ENCODE measurements around the gene MRPL11.
A peak's percentile ranks its signal among the peaks of the same experiment; 100 is the strongest.
"Not testable (repeated sequence)": the region's sequence is repeated elsewhere in the genome, so short reads cannot be mapped to it uniquely, and the experiment has no call there.

Gene MRPL11

DNA sequence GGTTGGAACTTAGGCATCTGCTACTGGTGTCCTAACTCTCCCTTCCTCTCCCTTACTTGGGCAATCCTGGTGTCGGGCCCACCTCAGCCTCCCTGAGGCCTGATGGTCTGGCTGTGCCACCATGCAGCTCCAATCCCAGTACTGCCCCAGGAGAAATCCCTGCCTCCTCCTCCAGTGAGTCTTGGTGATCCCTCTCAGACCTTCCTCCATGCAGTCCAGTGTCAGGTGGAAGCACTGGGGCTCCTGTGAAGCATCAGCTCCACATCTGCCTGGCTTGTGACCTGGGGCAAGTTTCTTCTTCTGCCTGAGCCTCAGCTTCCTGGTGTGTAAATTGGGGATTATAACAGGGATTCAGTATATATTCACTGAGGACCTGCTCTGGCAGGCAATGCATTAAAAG, 26.3 kb upstream of the MRPL11 start:
- no peak for TF ChIP-seq EZH2phosphoT487 (conservative IDR thresholded peaks at IDR 0.05; ENCODE audit: low read length)
- TF ChIP-seq, protein P1, sequence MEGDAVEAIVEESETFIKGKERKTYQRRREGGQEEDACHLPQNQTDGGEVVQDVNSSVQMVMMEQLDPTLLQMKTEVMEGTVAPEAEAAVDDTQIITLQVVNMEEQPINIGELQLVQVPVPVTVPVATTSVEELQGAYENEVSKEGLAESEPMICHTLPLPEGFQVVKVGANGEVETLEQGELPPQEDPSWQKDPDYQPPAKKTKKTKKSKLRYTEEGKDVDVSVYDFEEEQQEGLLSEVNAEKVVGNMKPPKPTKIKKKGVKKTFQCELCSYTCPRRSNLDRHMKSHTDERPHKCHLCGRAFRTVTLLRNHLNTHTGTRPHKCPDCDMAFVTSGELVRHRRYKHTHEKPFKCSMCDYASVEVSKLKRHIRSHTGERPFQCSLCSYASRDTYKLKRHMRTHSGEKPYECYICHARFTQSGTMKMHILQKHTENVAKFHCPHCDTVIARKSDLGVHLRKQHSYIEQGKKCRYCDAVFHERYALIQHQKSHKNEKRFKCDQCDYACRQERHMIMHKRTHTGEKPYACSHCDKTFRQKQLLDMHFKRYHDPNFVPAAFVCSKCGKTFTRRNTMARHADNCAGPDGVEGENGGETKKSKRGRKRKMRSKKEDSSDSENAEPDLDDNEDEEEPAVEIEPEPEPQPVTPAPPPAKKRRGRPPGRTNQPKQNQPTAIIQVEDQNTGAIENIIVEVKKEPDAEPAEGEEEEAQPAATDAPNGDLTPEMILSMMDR (IDR thresholded peaks at IDR 0.05; ENCODE audit: insufficient read depth, low read length, poor library complexity, severe bottlenecking) = no peak
- H3F3A ChIP-seq (ENCODE audit: insufficient read depth) = peaks cover 10% of the 10 kb centered on the region
- H2AFZ ChIP-seq (ENCODE audit: low read depth, low read length, severe bottlenecking) = no peak overlapping the region
- no peaks in the 10 kb centered on the region for H3K9me3 ChIP-seq (ENCODE audit: insufficient read depth, low read length)
- H3K4me2 ChIP-seq (ENCODE audit: low read depth, low read length, poor library complexity, severe bottlenecking) = peak overlapping the region; percentile 70
- H3K27me3 ChIP-seq (ENCODE audit: low read length) = no peaks in the 10 kb centered on the region
- H3K9ac ChIP-seq (ENCODE audit: low read length) = no peak overlapping the region
- H4K20me1 ChIP-seq (ENCODE audit: low read depth, low read length) = no peaks in the 10 kb centered on the region
- H3K27ac ChIP-seq (ENCODE audit: low read depth, low read length) = no peak overlapping the region
- no peaks in the 10 kb centered on the region for H3K36me3 ChIP-seq (ENCODE audit: low read length)
- no peaks in the 10 kb centered on the region for H3K79me2 ChIP-seq (ENCODE audit: insufficient read depth, low read length)
- no peaks in the 10 kb centered on the region for H3K9me2 ChIP-seq (replicated peaks; ENCODE audit: insufficient read depth, low read length)
- H3K4me3 ChIP-seq (ENCODE audit: insufficient read depth, low read length, poor library complexity, severe bottlenecking) = no peak overlapping the region

DNA sequence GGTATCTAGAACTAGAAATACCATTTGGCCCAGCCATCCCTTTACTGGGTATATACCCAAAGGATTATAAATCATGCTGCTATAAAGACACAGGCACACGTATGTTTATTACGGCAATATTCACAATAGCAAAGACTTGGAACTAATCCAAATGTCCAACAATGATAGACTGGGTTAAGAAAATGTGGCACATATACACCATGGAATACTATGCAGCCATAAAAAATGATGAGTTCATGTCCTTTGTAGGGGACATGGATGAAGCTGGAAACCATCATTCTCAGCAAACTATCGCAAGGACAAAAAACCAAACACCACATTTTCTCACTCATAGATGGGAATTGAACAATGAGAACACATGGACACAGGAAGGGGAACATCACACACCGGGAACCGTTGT, 25.5 kb upstream of the MRPL11 start:
- not testable (repeated sequence) for H3K27me3 ChIP-seq (ENCODE audit: low read length); H4K20me1 ChIP-seq (ENCODE audit: low read depth, low read length); H3K27ac ChIP-seq (ENCODE audit: low read depth, low read length); H3K36me3 ChIP-seq (ENCODE audit: low read length); H3K4me2 ChIP-seq (ENCODE audit: low read depth, low read length, poor library complexity, severe bottlenecking); H3K9me2 ChIP-seq (replicated peaks; ENCODE audit: insufficient read depth, low read length); H3K9me3 ChIP-seq (ENCODE audit: insufficient read depth, low read length); H2AFZ ChIP-seq (ENCODE audit: low read depth, low read length, severe bottlenecking); H3K4me3 ChIP-seq (ENCODE audit: insufficient read depth, low read length, poor library complexity, severe bottlenecking); H3K79me2 ChIP-seq (ENCODE audit: insufficient read depth, low read length); H3K9ac ChIP-seq (ENCODE audit: low read length)
- H3F3A ChIP-seq (ENCODE audit: insufficient read depth) = peaks cover 10% of the 10 kb centered on the region

DNA sequence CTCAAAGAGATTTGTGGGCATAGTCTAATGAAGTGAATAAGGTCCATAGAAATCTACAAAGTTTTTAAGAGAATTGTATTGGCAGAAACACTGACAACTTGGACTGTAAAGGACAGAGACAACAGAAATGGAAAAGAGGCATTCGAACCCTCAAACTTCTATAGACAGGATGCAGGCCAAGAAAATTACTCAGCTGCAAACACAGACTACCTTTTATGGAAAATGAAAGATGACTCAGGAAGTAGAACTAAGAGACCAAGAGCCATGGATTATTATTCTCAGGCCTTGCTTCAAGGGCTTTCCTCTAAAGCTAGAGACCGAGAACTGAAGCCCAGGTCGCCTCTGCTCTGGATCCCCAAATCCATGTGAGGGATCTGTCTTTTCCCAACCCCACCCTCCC, 24.3 kb upstream of the MRPL11 start:
- H2AFZ ChIP-seq (ENCODE audit: low read depth, low read length, severe bottlenecking) = no peak overlapping the region
- H3F3A ChIP-seq (ENCODE audit: insufficient read depth) = peaks cover 10% of the 10 kb centered on the region
- H3K36me3 ChIP-seq (ENCODE audit: low read length) = no peaks in the 10 kb centered on the region
- no peaks in the 10 kb centered on the region for H3K9me3 ChIP-seq (ENCODE audit: insufficient read depth, low read length)
- TF ChIP-seq, protein P1 (IDR thresholded peaks at IDR 0.05; ENCODE audit: insufficient read depth, low read length, poor library complexity, severe bottlenecking) = no peak
- TF ChIP-seq EZH2phosphoT487 (conservative IDR thresholded peaks at IDR 0.05; ENCODE audit: low read length) = no peak
- H3K4me2 ChIP-seq (ENCODE audit: low read depth, low read length, poor library complexity, severe bottlenecking) = no peak overlapping the region
- H3K9me2 ChIP-seq (replicated peaks; ENCODE audit: insufficient read depth, low read length) = no peaks in the 10 kb centered on the region
- no peaks in the 10 kb centered on the region for H3K27me3 ChIP-seq (ENCODE audit: low read length)
- H3K27ac ChIP-seq (ENCODE audit: low read depth, low read length) = no peak overlapping the region
- H3K4me3 ChIP-seq (ENCODE audit: insufficient read depth, low read length, poor library complexity, severe bottlenecking) = no peak overlapping the region
- no peak overlapping the region for H3K9ac ChIP-seq (ENCODE audit: low read length)
- H4K20me1 ChIP-seq (ENCODE audit: low read depth, low read length) = no peaks in the 10 kb centered on the region
- H3K79me2 ChIP-seq (ENCODE audit: insufficient read depth, low read length) = no peaks in the 10 kb centered on the region

DNA sequence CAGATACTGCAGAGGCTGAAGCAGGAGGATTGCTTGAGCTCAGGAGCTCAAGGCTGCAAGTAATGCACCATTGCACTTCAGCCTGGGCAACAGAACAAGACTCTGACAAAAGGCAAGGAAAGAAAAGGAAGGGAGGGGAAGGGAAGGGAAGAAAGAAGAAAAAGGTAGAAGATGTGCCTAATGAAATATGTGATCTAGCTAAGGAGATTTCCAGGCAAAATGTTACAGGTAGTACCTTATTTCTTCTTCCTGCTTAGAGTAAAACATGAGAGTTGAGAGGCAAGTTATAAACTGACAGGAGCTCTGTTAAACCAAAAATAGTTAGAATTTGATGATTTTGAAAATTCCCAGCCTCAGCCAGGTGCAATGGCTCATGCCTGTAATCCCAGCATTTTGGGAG, 23.4 kb upstream of the MRPL11 start:
- peaks cover 10% of the 10 kb centered on the region for H3F3A ChIP-seq (ENCODE audit: insufficient read depth)
- no peaks in the 10 kb centered on the region for H3K79me2 ChIP-seq (ENCODE audit: insufficient read depth, low read length)
- TF ChIP-seq, protein P1 (IDR thresholded peaks at IDR 0.05; ENCODE audit: insufficient read depth, low read length, poor library complexity, severe bottlenecking) = no peak
- no peak for TF ChIP-seq EZH2phosphoT487 (conservative IDR thresholded peaks at IDR 0.05; ENCODE audit: low read length)
- H3K27ac ChIP-seq (ENCODE audit: low read depth, low read length) = no peak overlapping the region
- H3K27me3 ChIP-seq (ENCODE audit: low read length) = no peaks in the 10 kb centered on the region
- no peaks in the 10 kb centered on the region for H3K9me3 ChIP-seq (ENCODE audit: insufficient read depth, low read length)
- no peak overlapping the region for H3K4me2 ChIP-seq (ENCODE audit: low read depth, low read length, poor library complexity, severe bottlenecking)
- no peak overlapping the region for H3K4me3 ChIP-seq (ENCODE audit: insufficient read depth, low read length, poor library complexity, severe bottlenecking)
- H3K9ac ChIP-seq (ENCODE audit: low read length) = no peak overlapping the region
- H2AFZ ChIP-seq (ENCODE audit: low read depth, low read length, severe bottlenecking) = no peak overlapping the region
- H4K20me1 ChIP-seq (ENCODE audit: low read depth, low read length) = no peaks in the 10 kb centered on the region
- H3K9me2 ChIP-seq (replicated peaks; ENCODE audit: insufficient read depth, low read length) = no peaks in the 10 kb centered on the region
- H3K36me3 ChIP-seq (ENCODE audit: low read length) = no peaks in the 10 kb centered on the region

Data from SU-DHL-6 (cell line).